WTC11 (cell line): ENCODE measurements around the gene FOXG1. TPM values are rescaled to one million over a fixed set of nuclear protein-coding genes. Genes with fewer than 3 reads are reported as not detected.

Experiments
- ATAC-seq: fragments of 200-7000 bp; cut with Tn5 transposase; 2 replicates; pipeline ENCODE4 v1.10.0; 2021; ENCODE audit warnings: mild to moderate bottlenecking, moderate library complexity
- CTCF ChIA-PET: fragments of 300-600 bp; sonication (Branson Sonifier 250); formaldehyde crosslinking; loops from one replicate; lab custom pipeline; 2021; ENCODE audit warnings: antibody characterized with exemption; lab: Charles Lee
- POLR2A ChIA-PET: fragments of 350-600 bp; sonication (Branson Sonifier 250); formaldehyde crosslinking; loops from one replicate; lab custom pipeline; 2021; ENCODE audit warnings: antibody characterized with exemption; lab: Charles Lee
- DNase-seq: peaks from one replicate; pipeline ENCODE4 v3.0.0; 2021; ENCODE audit warnings: low spot score
- H3K27ac Mint-ChIP-seq: 2 replicates; pipeline ENCODE4 v1.8.0; 2021; ENCODE audit warnings: mixed read lengths
- H3K27me3 Mint-ChIP-seq: 2 replicates; pipeline ENCODE4 v1.8.0; 2021; ENCODE audit warnings: low read depth, mild to moderate bottlenecking, moderate library complexity, mixed read lengths
- H3K36me3 Mint-ChIP-seq: 2 replicates; pipeline ENCODE4 v1.8.0; 2021; ENCODE audit warnings: mixed read lengths
- H3K4me1 Mint-ChIP-seq: 2 replicates; pipeline ENCODE4 v1.8.0; 2022; ENCODE audit warnings: mixed read lengths
- H3K4me3 Mint-ChIP-seq: 2 replicates; pipeline ENCODE4 v1.8.0; 2021; ENCODE audit warnings: mild to moderate bottlenecking, moderate library complexity, mixed read lengths
- H3K9me3 Mint-ChIP-seq: 2 replicates; pipeline ENCODE4 v1.8.0; 2021; ENCODE audit warnings: mixed read lengths
- ELF4 ChIP-seq: sonication (generic); formaldehyde crosslinking; IDR thresholded peaks from 2 replicates; pipeline ENCODE4 v1.8.1; 2022; ENCODE audit warnings: low read depth, mild to moderate bottlenecking, moderate library complexity, missing genetic modification reagents
- total RNA-seq: library from RNA; stranded (reverse); gene quantifications from 3 replicates; pipeline ENCODE4 v1.2.3, GENCODE V29; 2021
- TF ChIP-seq, protein P1 (sequence below): fragments of 200-600 bp; IDR thresholded peaks from 2 replicates; pipeline ENCODE4 v1.8.0; 2022; ENCODE audit warnings: antibody characterized with exemption

Gene FOXG1
- total RNA-seq, 1 experiment from 2014 or later: 0.09 TPM

- no peak for ATAC-seq
- no peaks in the 10 kb centered on the region for H3K36me3 Mint-ChIP-seq
- peaks cover 12% of the 10 kb centered on the region for H3K9me3 Mint-ChIP-seq
- no peaks in the 10 kb centered on the region for H3K27me3 Mint-ChIP-seq
- ChIA-PET CTCF (no interaction called here), POLR2A (no interaction called here)
- no peak for DNase-seq
- no peak overlapping the region for H3K27ac Mint-ChIP-seq
- no peak overlapping the region for H3K4me3 Mint-ChIP-seq
- no peak for TF ChIP-seq ELF4 (CRISPR knock-in tag)
- TF ChIP-seq, protein P1, sequence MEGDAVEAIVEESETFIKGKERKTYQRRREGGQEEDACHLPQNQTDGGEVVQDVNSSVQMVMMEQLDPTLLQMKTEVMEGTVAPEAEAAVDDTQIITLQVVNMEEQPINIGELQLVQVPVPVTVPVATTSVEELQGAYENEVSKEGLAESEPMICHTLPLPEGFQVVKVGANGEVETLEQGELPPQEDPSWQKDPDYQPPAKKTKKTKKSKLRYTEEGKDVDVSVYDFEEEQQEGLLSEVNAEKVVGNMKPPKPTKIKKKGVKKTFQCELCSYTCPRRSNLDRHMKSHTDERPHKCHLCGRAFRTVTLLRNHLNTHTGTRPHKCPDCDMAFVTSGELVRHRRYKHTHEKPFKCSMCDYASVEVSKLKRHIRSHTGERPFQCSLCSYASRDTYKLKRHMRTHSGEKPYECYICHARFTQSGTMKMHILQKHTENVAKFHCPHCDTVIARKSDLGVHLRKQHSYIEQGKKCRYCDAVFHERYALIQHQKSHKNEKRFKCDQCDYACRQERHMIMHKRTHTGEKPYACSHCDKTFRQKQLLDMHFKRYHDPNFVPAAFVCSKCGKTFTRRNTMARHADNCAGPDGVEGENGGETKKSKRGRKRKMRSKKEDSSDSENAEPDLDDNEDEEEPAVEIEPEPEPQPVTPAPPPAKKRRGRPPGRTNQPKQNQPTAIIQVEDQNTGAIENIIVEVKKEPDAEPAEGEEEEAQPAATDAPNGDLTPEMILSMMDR: no peak
- no peaks in the 10 kb centered on the region for H3K4me1 Mint-ChIP-seq
These were observed 47.2 kb downstream of the FOXG1 start for GRCh38 chr14:28813810-28814209.
